ENCODE results near the gene AK9.
"Not testable (repeated sequence)": the region's sequence is repeated elsewhere in the genome, so short reads cannot be mapped to it uniquely, and the experiment has no call there.

- not testable (repeated sequence) for TF ChIP-seq CTCF (conservative IDR thresholded peaks at IDR 0.05; ENCODE audit: low read length); EZH2phosphoT487 (IDR thresholded peaks at IDR 0.05; ENCODE audit: borderline replicate concordance)
These were observed 121.1 kb downstream of the AK9 start for GRCh38 chr6:109569901-109570300.
